GM23338 (cell line): ENCODE results near the gene TMEM52. TPM values are rescaled to one million over a fixed set of nuclear protein-coding genes. Genes with fewer than 3 reads are reported as not detected.

Experiments
- ATAC-seq: fragments of 200-7000 bp; cut with Tn5 transposase; 3 replicates; pipeline ENCODE4 v1.9.1; 2020
- DNase-seq: peaks from one replicate; pipeline ENCODE4 v3.0.0-alpha.2; 2015; ENCODE audit warnings: low spot score
- H2AFZ ChIP-seq: fragments of 200-600 bp; sonication (generic); 2 replicates; pipeline ENCODE4 v1.8.0; 2016; ENCODE audit warnings: antibody characterized with exemption, mild to moderate bottlenecking, moderate library complexity
- H3F3A ChIP-seq: fragments of 200-600 bp; sonication (generic); replicated peaks from 2 replicates; pipeline ENCODE4 v1.8.0; 2017; ENCODE audit warnings: antibody characterized with exemption, mixed run types, low read depth
- H3K27ac ChIP-seq: fragments of 200-600 bp; sonication (generic); 2 replicates; pipeline ENCODE4 v1.6.1; 2016; ENCODE audit warnings: low read depth
- H3K27me3 ChIP-seq: fragments of 200-600 bp; sonication (generic); 2 replicates; pipeline ENCODE4 v1.8.0; 2016; ENCODE audit warnings: mild to moderate bottlenecking, mixed run types, moderate library complexity; ENCODE audit not compliant: insufficient read depth
- H3K36me3 ChIP-seq: fragments of 200-600 bp; sonication (generic); 2 replicates; pipeline ENCODE4 v1.8.0; 2016; ENCODE audit warnings: mild to moderate bottlenecking; ENCODE audit not compliant: insufficient read depth
- H3K4me1 ChIP-seq: fragments of 200-600 bp; sonication (generic); 2 replicates; pipeline ENCODE4 v1.8.0; 2016; ENCODE audit warnings: mild to moderate bottlenecking, moderate library complexity; ENCODE audit not compliant: insufficient read depth
- H3K4me2 ChIP-seq: fragments of 200-600 bp; sonication (generic); 2 replicates; pipeline ENCODE4 v1.7.1; 2017; ENCODE audit warnings: mixed run types
- H3K4me3 ChIP-seq: fragments of 200-600 bp; sonication (generic); 2 replicates; pipeline ENCODE4 v1.6.1; 2016; ENCODE audit warnings: mixed run types
- H3K79me2 ChIP-seq: fragments of 200-600 bp; sonication (generic); replicated peaks from 2 replicates; pipeline ENCODE4 v1.8.0; 2017; ENCODE audit warnings: mild to moderate bottlenecking; ENCODE audit not compliant: insufficient read depth
- H3K9me2 ChIP-seq: fragments of 200-600 bp; sonication (generic); 2 replicates; pipeline ENCODE4 v1.8.0; 2017; ENCODE audit not compliant: insufficient read depth
- H4K20me1 ChIP-seq: fragments of 200-600 bp; sonication (generic); replicated peaks from 2 replicates; pipeline ENCODE4 v1.8.0; 2017; ENCODE audit warnings: mild to moderate bottlenecking; ENCODE audit not compliant: insufficient read depth
- H3K27ac Mint-ChIP-seq: 2 replicates; pipeline ENCODE4 v1.8.0; 2020; ENCODE audit warnings: inconsistent platforms, mild to moderate bottlenecking, moderate library complexity, mixed read lengths
- H3K27me3 Mint-ChIP-seq: 3 replicates; pipeline ENCODE4 v1.8.0; 2022; ENCODE audit warnings: low read depth, mild to moderate bottlenecking, moderate library complexity, mixed read lengths, inconsistent platforms; ENCODE audit not compliant: insufficient read depth, poor library complexity
- H3K36me3 Mint-ChIP-seq: 3 replicates; pipeline ENCODE4 v1.8.0; 2021; ENCODE audit warnings: low read depth, mild to moderate bottlenecking, inconsistent platforms, moderate library complexity, mixed read lengths
- H3K4me1 Mint-ChIP-seq: 3 replicates; pipeline ENCODE4 v1.8.0; 2020; ENCODE audit warnings: mild to moderate bottlenecking, inconsistent platforms, mixed read lengths
- H3K4me3 Mint-ChIP-seq: 3 replicates; pipeline ENCODE4 v1.8.0; 2021; ENCODE audit warnings: moderate library complexity, mild to moderate bottlenecking, inconsistent platforms, mixed read lengths
- H3K9me3 Mint-ChIP-seq: 3 replicates; pipeline ENCODE4 v1.8.0; 2020; ENCODE audit warnings: moderate library complexity, mild to moderate bottlenecking, inconsistent platforms, mixed read lengths
- CREB1 ChIP-seq: fragments of 250-450 bp; sonication (Bioruptor Pico); IDR thresholded peaks from 2 replicates; pipeline ENCODE4 v1.5.0; 2020; ENCODE audit warnings: low read depth, mild to moderate bottlenecking, moderate library complexity
- EZH2 ChIP-seq: fragments of 200-600 bp; sonication (generic); IDR thresholded peaks from one replicate; pipeline ENCODE4 v1.8.0; 2017; ENCODE audit warnings: antibody characterized with exemption, mild to moderate bottlenecking, low read depth; ENCODE audit not compliant: unreplicated experiment
- EZH2phosphoT487 ChIP-seq: fragments of 200-600 bp; sonication (generic); IDR thresholded peaks from one replicate; pipeline ENCODE4 v1.8.1; 2018; ENCODE audit warnings: antibody characterized with exemption; ENCODE audit not compliant: unreplicated experiment
- JUNB ChIP-seq: IDR thresholded peaks from one replicate; pipeline ENCODE4 v1.6.1; 2016; ENCODE audit warnings: antibody characterized with exemption; ENCODE audit not compliant: unreplicated experiment
- NANOG ChIP-seq: IDR thresholded peaks from 2 replicates; pipeline ENCODE4 v1.6.1; 2016; ENCODE audit warnings: antibody characterized with exemption, borderline replicate concordance
- POLR2AphosphoS5 ChIP-seq: IDR thresholded peaks from 2 replicates; pipeline ENCODE4 v1.6.1; 2016; ENCODE audit warnings: antibody characterized with exemption, low read depth
- ZNF114 ChIP-seq: fragments of 250-450 bp; sonication (Bioruptor Pico); IDR thresholded peaks from 2 replicates; pipeline ENCODE4 v1.5.0; 2020; ENCODE audit warnings: mild to moderate bottlenecking, moderate library complexity
- polyA plus RNA-seq: library from polyadenylated mRNA; unstranded; fragments of >200 nt; fragmentation: Nextera tagmentation; extraction: Ambion mirVana; gene quantifications from 2 replicates; pipeline ENCODE4 v1.2.1, GENCODE V29; 2016
- total RNA-seq: library from RNA; depleted of rRNA; stranded (reverse); fragments of >200 nt; shearing (Covaris generic); gene quantifications from 2 replicates; pipeline ENCODE4 v1.2.3, GENCODE V29; 2014
- TF ChIP-seq, protein P1 (sequence below): IDR thresholded peaks from 2 replicates; pipeline ENCODE4 v1.6.1; 2016; ENCODE audit warnings: antibody characterized with exemption
- TF ChIP-seq, protein P2 (sequence below): IDR thresholded peaks from one replicate; pipeline ENCODE4 v1.6.1; 2018; ENCODE audit warnings: antibody characterized with exemption; ENCODE audit not compliant: unreplicated experiment
- TF ChIP-seq, protein P3 (sequence below), 2 experiments: fragments of 200-600 bp in 1 of 2; sonication (generic) in 1 of 2; conservative IDR thresholded peaks; 2 replicates each; pipeline versions ENCODE4 v1.5.1 to v1.6.1; 2016 to 2017; ENCODE audit warnings: antibody characterized with exemption in 2 of 2, low read depth in 2 of 2, mild to moderate bottlenecking in 2 of 2, moderate library complexity in 1 of 2
- TF ChIP-seq, protein P4 (sequence below): fragments of 250-450 bp; sonication (Bioruptor Pico); IDR thresholded peaks from 2 replicates; pipeline ENCODE4 v1.5.0; 2020; ENCODE audit warnings: mild to moderate bottlenecking, moderate library complexity

The TMEM52 gene
- total and polyA plus RNA-seq, 2 experiments from 2014 or later = 19.5 to 25.0 TPM

DNA sequence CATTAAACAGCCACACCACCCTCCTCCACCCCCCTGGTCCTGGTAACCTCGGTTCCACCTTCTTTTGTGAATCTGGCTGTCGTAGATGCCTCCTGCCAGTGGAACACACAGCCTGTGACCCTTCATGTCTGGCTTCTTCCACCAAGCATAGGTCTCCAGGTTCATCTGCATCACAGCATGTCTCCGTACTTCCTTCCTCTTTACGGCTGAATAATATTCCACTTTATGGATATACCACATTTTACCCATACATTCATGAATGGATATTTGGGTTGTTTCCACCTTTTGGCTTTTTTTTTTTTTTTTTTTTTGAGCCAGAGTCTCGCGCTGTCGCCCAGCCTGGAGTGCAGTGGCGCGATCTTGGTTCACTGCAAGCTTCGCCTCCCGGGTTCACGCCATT lies 15.9 kb downstream of the TMEM52 start:
- Histone ChIP-seq H3K27ac (no peak overlapping the region), H3K4me1 (no peaks in the 10 kb centered on the region; the same call in 1 of the 2 replicates), H3K4me3 (no peak overlapping the region), H3K79me2 (no peaks in the 10 kb centered on the region), H2AFZ (no peak overlapping the region), H3K36me3 (no peaks in the 10 kb centered on the region), H3K9me2 (no peaks in the 10 kb centered on the region), H3K27me3 (no peaks in the 10 kb centered on the region), H4K20me1 (no peaks in the 10 kb centered on the region), H3F3A (peaks cover 3% of the 10 kb centered on the region), H3K4me2 (no peak overlapping the region)
- no peak for ATAC-seq
- no peak for TF ChIP-seq JUNB
- TF ChIP-seq, protein P1, sequence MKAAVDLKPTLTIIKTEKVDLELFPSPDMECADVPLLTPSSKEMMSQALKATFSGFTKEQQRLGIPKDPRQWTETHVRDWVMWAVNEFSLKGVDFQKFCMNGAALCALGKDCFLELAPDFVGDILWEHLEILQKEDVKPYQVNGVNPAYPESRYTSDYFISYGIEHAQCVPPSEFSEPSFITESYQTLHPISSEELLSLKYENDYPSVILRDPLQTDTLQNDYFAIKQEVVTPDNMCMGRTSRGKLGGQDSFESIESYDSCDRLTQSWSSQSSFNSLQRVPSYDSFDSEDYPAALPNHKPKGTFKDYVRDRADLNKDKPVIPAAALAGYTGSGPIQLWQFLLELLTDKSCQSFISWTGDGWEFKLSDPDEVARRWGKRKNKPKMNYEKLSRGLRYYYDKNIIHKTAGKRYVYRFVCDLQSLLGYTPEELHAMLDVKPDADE = no peak
- no peak for TF ChIP-seq CREB1 (CRISPR knock-in tag)
- no peak for TF ChIP-seq POLR2AphosphoS5
- no peak for TF ChIP-seq ZNF114 (CRISPR knock-in tag)
- TF ChIP-seq NANOG = no peak
- TF ChIP-seq, protein P2, sequence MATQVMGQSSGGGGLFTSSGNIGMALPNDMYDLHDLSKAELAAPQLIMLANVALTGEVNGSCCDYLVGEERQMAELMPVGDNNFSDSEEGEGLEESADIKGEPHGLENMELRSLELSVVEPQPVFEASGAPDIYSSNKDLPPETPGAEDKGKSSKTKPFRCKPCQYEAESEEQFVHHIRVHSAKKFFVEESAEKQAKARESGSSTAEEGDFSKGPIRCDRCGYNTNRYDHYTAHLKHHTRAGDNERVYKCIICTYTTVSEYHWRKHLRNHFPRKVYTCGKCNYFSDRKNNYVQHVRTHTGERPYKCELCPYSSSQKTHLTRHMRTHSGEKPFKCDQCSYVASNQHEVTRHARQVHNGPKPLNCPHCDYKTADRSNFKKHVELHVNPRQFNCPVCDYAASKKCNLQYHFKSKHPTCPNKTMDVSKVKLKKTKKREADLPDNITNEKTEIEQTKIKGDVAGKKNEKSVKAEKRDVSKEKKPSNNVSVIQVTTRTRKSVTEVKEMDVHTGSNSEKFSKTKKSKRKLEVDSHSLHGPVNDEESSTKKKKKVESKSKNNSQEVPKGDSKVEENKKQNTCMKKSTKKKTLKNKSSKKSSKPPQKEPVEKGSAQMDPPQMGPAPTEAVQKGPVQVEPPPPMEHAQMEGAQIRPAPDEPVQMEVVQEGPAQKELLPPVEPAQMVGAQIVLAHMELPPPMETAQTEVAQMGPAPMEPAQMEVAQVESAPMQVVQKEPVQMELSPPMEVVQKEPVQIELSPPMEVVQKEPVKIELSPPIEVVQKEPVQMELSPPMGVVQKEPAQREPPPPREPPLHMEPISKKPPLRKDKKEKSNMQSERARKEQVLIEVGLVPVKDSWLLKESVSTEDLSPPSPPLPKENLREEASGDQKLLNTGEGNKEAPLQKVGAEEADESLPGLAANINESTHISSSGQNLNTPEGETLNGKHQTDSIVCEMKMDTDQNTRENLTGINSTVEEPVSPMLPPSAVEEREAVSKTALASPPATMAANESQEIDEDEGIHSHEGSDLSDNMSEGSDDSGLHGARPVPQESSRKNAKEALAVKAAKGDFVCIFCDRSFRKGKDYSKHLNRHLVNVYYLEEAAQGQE = no peak
- TF ChIP-seq EZH2 = no peak
- TF ChIP-seq EZH2phosphoT487 = no peak
- TF ChIP-seq, protein P3, sequence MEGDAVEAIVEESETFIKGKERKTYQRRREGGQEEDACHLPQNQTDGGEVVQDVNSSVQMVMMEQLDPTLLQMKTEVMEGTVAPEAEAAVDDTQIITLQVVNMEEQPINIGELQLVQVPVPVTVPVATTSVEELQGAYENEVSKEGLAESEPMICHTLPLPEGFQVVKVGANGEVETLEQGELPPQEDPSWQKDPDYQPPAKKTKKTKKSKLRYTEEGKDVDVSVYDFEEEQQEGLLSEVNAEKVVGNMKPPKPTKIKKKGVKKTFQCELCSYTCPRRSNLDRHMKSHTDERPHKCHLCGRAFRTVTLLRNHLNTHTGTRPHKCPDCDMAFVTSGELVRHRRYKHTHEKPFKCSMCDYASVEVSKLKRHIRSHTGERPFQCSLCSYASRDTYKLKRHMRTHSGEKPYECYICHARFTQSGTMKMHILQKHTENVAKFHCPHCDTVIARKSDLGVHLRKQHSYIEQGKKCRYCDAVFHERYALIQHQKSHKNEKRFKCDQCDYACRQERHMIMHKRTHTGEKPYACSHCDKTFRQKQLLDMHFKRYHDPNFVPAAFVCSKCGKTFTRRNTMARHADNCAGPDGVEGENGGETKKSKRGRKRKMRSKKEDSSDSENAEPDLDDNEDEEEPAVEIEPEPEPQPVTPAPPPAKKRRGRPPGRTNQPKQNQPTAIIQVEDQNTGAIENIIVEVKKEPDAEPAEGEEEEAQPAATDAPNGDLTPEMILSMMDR (conservative IDR thresholded peaks at IDR 0.05; ENCODE audit: low read depth in 2 of 2) = no peak
- TF ChIP-seq, protein P4, sequence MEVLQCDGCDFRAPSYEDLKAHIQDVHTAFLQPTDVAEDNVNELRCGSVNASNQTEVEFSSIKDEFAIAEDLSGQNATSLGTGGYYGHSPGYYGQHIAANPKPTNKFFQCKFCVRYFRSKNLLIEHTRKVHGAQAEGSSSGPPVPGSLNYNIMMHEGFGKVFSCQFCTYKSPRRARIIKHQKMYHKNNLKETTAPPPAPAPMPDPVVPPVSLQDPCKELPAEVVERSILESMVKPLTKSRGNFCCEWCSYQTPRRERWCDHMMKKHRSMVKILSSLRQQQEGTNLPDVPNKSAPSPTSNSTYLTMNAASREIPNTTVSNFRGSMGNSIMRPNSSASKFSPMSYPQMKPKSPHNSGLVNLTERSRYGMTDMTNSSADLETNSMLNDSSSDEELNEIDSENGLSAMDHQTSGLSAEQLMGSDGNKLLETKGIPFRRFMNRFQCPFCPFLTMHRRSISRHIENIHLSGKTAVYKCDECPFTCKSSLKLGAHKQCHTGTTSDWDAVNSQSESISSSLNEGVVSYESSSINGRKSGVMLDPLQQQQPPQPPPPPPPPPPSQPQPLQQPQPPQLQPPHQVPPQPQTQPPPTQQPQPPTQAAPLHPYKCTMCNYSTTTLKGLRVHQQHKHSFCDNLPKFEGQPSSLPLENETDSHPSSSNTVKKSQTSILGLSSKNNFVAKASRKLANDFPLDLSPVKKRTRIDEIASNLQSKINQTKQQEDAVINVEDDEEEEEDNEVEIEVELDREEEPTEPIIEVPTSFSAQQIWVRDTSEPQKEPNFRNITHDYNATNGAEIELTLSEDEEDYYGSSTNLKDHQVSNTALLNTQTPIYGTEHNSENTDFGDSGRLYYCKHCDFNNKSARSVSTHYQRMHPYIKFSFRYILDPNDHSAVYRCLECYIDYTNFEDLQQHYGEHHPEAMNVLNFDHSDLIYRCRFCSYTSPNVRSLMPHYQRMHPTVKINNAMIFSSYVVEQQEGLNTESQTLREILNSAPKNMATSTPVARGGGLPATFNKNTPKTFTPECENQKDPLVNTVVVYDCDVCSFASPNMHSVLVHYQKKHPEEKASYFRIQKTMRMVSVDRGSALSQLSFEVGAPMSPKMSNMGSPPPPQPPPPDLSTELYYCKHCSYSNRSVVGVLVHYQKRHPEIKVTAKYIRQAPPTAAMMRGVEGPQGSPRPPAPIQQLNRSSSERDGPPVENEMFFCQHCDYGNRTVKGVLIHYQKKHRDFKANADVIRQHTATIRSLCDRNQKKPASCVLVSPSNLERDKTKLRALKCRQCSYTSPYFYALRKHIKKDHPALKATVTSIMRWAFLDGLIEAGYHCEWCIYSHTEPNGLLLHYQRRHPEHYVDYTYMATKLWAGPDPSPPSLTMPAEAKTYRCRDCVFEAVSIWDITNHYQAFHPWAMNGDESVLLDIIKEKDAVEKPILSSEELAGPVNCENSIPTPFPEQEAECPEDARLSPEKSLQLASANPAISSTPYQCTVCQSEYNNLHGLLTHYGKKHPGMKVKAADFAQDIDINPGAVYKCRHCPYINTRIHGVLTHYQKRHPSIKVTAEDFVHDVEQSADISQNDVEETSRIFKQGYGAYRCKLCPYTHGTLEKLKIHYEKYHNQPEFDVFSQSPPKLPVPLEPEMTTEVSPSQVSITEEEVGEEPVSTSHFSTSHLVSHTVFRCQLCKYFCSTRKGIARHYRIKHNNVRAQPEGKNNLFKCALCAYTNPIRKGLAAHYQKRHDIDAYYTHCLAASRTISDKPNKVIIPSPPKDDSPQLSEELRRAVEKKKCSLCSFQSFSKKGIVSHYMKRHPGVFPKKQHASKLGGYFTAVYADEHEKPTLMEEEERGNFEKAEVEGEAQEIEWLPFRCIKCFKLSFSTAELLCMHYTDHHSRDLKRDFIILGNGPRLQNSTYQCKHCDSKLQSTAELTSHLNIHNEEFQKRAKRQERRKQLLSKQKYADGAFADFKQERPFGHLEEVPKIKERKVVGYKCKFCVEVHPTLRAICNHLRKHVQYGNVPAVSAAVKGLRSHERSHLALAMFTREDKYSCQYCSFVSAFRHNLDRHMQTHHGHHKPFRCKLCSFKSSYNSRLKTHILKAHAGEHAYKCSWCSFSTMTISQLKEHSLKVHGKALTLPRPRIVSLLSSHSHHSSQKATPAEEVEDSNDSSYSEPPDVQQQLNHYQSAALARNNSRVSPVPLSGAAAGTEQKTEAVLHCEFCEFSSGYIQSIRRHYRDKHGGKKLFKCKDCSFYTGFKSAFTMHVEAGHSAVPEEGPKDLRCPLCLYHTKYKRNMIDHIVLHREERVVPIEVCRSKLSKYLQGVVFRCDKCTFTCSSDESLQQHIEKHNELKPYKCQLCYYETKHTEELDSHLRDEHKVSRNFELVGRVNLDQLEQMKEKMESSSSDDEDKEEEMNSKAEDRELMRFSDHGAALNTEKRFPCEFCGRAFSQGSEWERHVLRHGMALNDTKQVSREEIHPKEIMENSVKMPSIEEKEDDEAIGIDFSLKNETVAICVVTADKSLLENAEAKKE (CRISPR knock-in tag) = no peak
- Mint-ChIP-seq H3K27ac (no peak overlapping the region), H3K27me3 (peaks cover 11% of the 10 kb centered on the region), H3K4me1 (peaks cover 13% of the 10 kb centered on the region), H3K36me3 (no peaks in the 10 kb centered on the region; the same call in 2 of the 3 replicates), H3K4me3 (no peak overlapping the region; the same call in 2 of the 3 replicates), H3K9me3 (no peaks in the 10 kb centered on the region)
- no peak for DNase-seq
